A172 (cell line): ENCODE measurements around the gene LHX3. TPM values are rescaled to one million over a fixed set of nuclear protein-coding genes. Genes with fewer than 3 reads are reported as not detected.
"Not testable (repeated sequence)": the region's sequence is repeated elsewhere in the genome, so short reads cannot be mapped to it uniquely, and the experiment has no call there.

Experiments used
- DNase-seq: peaks from one replicate; pipeline ENCODE4 v3.0.0-alpha.2; 2015; ENCODE audit warnings: low spot score
- total RNA-seq: library from RNA; depleted of rRNA; stranded (reverse); fragments of >200 nt; shearing (Covaris generic); gene quantifications from 2 replicates; pipeline ENCODE4 v1.2.3, GENCODE V29; 2014; rRNA removed

Gene LHX3
- total RNA-seq, 1 experiment from 2014 or later: not detected

GRCh38 chr9:136153381-136154065, 51.4 kb downstream of the LHX3 start:
- no peak for DNase-seq

- DNase-seq: no peak
Observed at GRCh38 chr9:136152931-136153330, 52.0 kb downstream of the LHX3 start.

DNA sequence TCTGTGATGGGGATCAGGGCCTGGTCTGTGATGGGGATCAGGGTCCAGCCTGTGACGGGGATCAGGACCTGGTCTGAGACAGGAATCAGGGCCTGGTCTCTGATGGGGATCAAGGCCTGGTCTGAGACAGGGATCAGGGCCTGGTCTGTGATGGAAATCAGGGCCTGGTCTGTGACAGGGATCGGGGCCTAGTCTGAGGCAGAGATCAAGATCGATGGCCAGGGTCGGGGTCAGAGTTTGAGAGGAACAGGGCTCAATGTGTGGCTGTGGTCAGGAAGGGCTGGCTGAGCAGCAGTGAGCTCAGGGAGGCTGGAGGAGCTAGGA, 52.4 kb downstream of the LHX3 start:
- no peak for DNase-seq

DNA sequence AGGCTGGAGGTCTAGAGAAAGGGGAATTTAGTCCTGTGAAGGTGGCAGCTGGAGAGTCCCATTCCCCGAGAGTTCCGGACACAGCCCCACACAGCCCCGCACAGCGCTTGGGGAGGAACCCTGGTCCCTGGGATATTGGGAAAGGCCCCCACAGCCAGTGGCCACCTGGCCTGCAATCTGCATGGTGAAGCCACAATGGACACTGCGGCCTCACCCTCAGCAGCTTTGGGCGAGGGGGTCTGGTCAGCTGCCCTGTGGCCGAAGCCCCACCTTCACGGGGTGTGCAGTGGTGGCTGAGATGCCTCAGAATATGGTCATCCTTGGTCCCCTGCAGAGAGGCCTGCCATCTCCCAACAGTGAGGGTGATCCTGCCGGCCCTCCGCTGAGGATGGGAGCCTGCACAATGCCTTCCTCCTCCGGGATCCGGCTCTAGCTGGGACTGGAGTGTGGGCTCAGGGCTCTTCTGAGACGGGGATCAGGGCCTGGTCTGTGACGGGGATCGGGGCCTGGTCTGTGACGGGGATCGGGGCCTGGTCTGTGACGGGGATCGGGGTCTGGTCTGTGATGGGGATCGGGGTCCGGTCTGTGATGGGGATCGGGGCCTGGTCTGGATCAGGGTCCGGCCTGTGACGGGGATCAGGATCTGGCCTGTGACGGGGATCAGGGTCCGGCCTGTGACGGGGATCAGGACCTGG, 52.9 kb downstream of the LHX3 start:
- DNase-seq: no peak

DNA sequence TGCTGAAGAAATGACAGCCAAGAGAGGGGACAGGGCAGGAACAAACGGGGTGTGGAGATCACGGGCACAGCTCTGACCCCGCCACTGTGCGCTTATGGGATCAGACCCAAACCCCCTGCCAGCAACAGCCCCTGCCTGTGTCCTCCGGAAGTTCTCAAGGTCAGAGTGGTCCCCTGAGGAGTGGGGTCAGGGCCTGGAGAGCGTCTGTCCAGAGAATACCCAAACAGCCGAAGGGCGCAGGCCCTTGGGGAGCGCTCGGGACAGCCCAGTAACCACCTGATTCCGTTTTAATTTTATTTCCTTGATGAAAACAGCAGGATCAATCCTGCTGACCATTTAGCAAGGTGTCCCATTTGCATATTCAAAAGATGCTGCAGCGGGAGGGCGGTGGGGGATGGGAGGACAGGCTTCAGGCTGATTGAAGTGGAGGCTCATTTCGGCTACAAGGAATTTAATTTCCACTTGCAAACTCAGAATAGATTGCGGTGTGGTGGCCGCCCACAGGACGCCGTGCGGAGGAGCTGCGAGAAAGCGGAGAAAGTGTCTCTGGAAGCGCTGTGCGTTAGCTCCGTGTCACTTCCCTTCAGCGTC, 53.6 kb downstream of the LHX3 start:
- no peak for DNase-seq

GRCh38 chr9:136150664-136151213, 54.2 kb downstream of the LHX3 start:
- not testable (repeated sequence) for DNase-seq

DNA sequence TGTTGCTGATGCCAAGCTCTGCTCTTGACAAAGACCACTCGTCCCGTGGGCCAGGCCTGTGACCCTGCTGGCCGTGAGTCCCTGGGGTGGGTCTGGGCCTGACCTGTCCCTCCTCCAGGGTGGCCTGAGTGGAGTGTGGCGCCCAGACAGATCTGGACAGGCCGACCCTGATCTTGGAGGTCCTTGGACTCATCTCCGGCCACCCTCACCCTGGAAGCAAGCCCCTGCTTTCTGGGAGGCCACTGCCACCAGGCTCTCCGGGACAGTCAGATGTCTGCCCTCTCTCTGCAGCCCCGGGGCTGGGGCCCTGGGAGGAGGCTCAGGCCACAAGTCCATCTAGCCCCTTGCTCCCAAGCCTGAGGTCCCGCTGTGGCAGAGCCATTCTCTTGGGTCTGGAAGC, 55.1 kb downstream of the LHX3 start:
- DNase-seq: no peak

GRCh38 chr9:136149337-136149736, 55.6 kb downstream of the LHX3 start:
- DNase-seq: no peak

DNA sequence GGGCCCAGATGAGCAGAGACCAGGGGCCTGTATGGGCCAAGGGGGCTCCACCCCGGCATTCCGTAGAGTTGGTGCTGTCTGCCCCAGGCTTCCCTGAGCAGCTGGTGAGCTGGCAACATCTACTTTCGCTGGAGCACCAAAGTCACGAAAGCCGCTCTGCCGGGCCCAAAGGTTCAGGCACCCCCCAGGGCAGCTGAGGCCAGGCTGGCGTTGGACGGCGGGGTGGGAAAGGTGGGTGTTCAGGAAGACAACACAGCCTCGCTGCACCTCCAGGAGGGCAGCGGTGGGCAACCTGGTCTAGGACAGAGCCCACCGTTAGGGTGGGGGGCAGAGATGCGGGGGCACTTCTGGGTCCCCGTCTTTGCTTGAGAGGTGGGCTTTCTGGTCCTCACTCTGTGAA, 56.2 kb downstream of the LHX3 start:
- DNase-seq: no peak

DNA sequence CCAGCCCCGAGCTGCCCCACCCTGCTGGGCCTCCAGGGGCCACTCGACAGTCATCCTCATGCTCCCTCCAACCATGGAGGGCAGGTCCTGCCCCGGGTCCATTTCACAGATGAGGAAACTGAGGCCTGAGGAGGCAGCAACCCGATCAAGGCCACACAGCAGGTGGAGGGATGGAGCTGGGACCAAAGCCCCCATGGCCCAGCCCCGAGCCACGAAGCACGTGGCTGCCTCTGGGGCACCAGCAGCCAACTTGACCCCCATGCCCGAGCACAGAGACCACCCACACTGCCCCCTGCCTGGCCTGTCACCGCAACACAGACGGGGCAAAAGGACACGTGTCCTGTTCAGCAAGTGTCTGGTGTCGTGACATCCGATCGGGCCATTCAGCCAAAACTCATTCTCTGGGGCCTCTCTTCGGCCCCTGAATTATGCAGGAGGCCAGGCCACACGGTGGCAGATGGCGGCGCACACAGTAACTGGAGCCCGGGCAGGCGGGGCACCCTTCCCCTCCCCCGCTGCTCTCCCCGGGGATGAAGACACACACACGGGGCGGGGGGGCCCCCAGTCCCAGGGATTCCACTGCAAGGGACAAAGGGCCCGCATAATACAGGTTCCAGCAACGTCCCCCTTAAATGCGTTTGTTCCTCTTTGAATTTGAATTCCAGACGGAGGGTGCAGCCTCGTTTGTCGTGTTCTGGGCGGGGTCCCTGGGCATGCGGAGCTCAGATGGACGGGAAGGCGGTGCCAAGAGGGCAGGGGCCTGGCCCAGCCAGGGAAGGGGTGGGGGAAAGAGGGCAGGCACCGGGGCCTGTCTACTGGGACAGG, 56.8 kb downstream of the LHX3 start:
- no peak for DNase-seq

- no peak for DNase-seq
Observed at GRCh38 chr9:136147038-136147889, 57.7 kb downstream of the LHX3 start.

Other genes with a start within 250 kb of the LHX3 start
- 113 and 145 TPM in 2 replicates for gene UBAC1, start 243.8 kb downstream of the LHX3 start, total RNA-seq
- gene NACC2, start 109.8 kb downstream of the LHX3 start, total RNA-seq: 34.2 and 41.6 TPM in 2 replicates
- gene TMEM250, start 86.3 kb downstream of the LHX3 start, total RNA-seq: 70.4 and 81.1 TPM in 2 replicates
- gene QSOX2, start 40.7 kb upstream of the LHX3 start, total RNA-seq: 33.9 and 39.7 TPM in 2 replicates
- gene CCDC187, start 99.0 kb upstream of the LHX3 start, total RNA-seq: 0.05 and 0.07 TPM in 2 replicates
- gene GPSM1, start 122.4 kb upstream of the LHX3 start, total RNA-seq: 92.9 and 101 TPM in 2 replicates
- gene DNLZ, start 158.6 kb upstream of the LHX3 start, total RNA-seq: 40.1 and 84.2 TPM in 2 replicates
- gene CARD9, start 168.5 kb upstream of the LHX3 start, total RNA-seq: 0.95 and 1.1 TPM in 2 replicates
- gene SNAPC4, start 195.0 kb upstream of the LHX3 start, total RNA-seq: 16.9 and 23.8 TPM in 2 replicates
- gene ENTR1, start 205.5 kb upstream of the LHX3 start, total RNA-seq: 99.2 and 148 TPM in 2 replicates
- 135 and 169 TPM in 2 replicates for gene PMPCA, start 205.5 kb upstream of the LHX3 start, total RNA-seq
- 16.6 and 17.6 TPM in 2 replicates for gene INPP5E, start 234.7 kb upstream of the LHX3 start, total RNA-seq